H9 (cell line): Measurements from ENCODE around the gene MAST4. TPM values are rescaled to one million over a fixed set of nuclear protein-coding genes. Genes with fewer than 3 reads are reported as not detected.

Source experiments
- DNase-seq: peaks from one replicate; pipeline ENCODE4 v3.0.0-alpha.2; 2017
- H2AFZ ChIP-seq: one replicate; pipeline ENCODE4 v1.6.1; 2013; ENCODE audit warnings: mild to moderate bottlenecking, low read length, control low read depth, moderate library complexity
- H2AK5ac ChIP-seq: 2 replicates; pipeline ENCODE4 v1.6.1; 2013; ENCODE audit warnings: low read length, control low read depth, mixed read lengths; ENCODE audit not compliant: insufficient read length
- H2BK120ac ChIP-seq: one replicate; pipeline ENCODE4 v1.6.1; 2013; ENCODE audit warnings: low read depth, mild to moderate bottlenecking, low read length, control low read depth, inconsistent platforms; ENCODE audit not compliant: poor library complexity, severe bottlenecking
- H2BK12ac ChIP-seq: 2 replicates; pipeline ENCODE4 v1.6.1; 2013; ENCODE audit warnings: low read length, control low read depth, mixed read lengths, low read depth; ENCODE audit not compliant: insufficient read length
- H2BK15ac ChIP-seq: 2 replicates; pipeline ENCODE4 v1.6.1; 2013; ENCODE audit warnings: low read depth, low read length, control low read depth
- H2BK20ac ChIP-seq: one replicate; pipeline ENCODE4 v1.6.1; 2013; ENCODE audit warnings: low read depth, mild to moderate bottlenecking, low read length, control low read depth, inconsistent platforms; ENCODE audit not compliant: poor library complexity, severe bottlenecking
- H2BK5ac ChIP-seq: 2 replicates; pipeline ENCODE4 v1.6.1; 2013; ENCODE audit warnings: low read length, control low read depth, mixed read lengths; ENCODE audit not compliant: insufficient read length
- H3K14ac ChIP-seq: 2 replicates; pipeline ENCODE4 v1.6.1; 2013; ENCODE audit warnings: low read length, control low read depth; ENCODE audit not compliant: insufficient read depth
- H3K18ac ChIP-seq: 2 replicates; pipeline ENCODE4 v1.6.1; 2013; ENCODE audit warnings: low read depth, mild to moderate bottlenecking, mixed read lengths, low read length, control low read depth; ENCODE audit not compliant: insufficient read length
- H3K23ac ChIP-seq: 2 replicates; pipeline ENCODE4 v1.6.1; 2013; ENCODE audit warnings: low read length, control low read depth, mixed read lengths, low read depth; ENCODE audit not compliant: insufficient read length
- H3K23me2 ChIP-seq: 2 replicates; pipeline ENCODE4 v1.6.1; 2013; ENCODE audit warnings: low read depth, mild to moderate bottlenecking, mixed read lengths, low read length, control low read depth; ENCODE audit not compliant: insufficient read length, poor library complexity, severe bottlenecking
- H3K27ac ChIP-seq: 2 replicates; pipeline ENCODE4 v1.5.1; 2013; ENCODE audit warnings: low read length, control low read depth, mixed read lengths, low read depth; ENCODE audit not compliant: insufficient read length
- H3K27me3 ChIP-seq: 2 replicates; pipeline ENCODE4 v1.6.1; 2013; ENCODE audit warnings: low read length, control low read depth, inconsistent platforms; ENCODE audit not compliant: insufficient read depth
- H3K4ac ChIP-seq: 2 replicates; pipeline ENCODE4 v1.6.1; 2013; ENCODE audit warnings: low read depth, mild to moderate bottlenecking, control low read depth, inconsistent platforms, low read length, moderate library complexity
- H3K4me1 ChIP-seq: 2 replicates; pipeline ENCODE4 v1.6.1; 2013; ENCODE audit warnings: low read length, control low read depth, inconsistent platforms; ENCODE audit not compliant: insufficient read depth
- H3K4me2 ChIP-seq: 2 replicates; pipeline ENCODE4 v1.6.1; 2013; ENCODE audit warnings: low read length, control low read depth, mixed read lengths; ENCODE audit not compliant: insufficient read length, insufficient read depth
- H3K56ac ChIP-seq: 2 replicates; pipeline ENCODE4 v1.6.1; 2013; ENCODE audit warnings: low read depth, mild to moderate bottlenecking, mixed read lengths, low read length, control low read depth; ENCODE audit not compliant: insufficient read length
- H3K79me1 ChIP-seq: 2 replicates; pipeline ENCODE4 v1.6.1; 2013; ENCODE audit warnings: low read depth, mild to moderate bottlenecking, moderate library complexity, low read length, control low read depth, inconsistent platforms; ENCODE audit not compliant: insufficient read depth, poor library complexity, severe bottlenecking
- H3K79me2 ChIP-seq: 2 replicates; pipeline ENCODE4 v1.6.1; 2013; ENCODE audit warnings: low read length, control low read depth, inconsistent platforms; ENCODE audit not compliant: insufficient read depth
- H3K9ac ChIP-seq: 2 replicates; pipeline ENCODE4 v1.6.1; 2013; ENCODE audit warnings: low read length, control low read depth, mixed read lengths; ENCODE audit not compliant: insufficient read length; ENCODE audit errors: extremely low read depth
- H3K9me3 ChIP-seq: one replicate; pipeline ENCODE4 v1.6.1; 2013; ENCODE audit warnings: low read depth, low read length, inconsistent platforms; ENCODE audit not compliant: control insufficient read depth
- H3T11ph ChIP-seq: one replicate; pipeline ENCODE4 v1.6.1; 2013; ENCODE audit warnings: mild to moderate bottlenecking, low read length, control low read depth, inconsistent platforms
- H4K20me1 ChIP-seq: one replicate; pipeline ENCODE4 v1.6.1; 2013; ENCODE audit not compliant: control insufficient read depth, insufficient read length, insufficient read depth
- H4K5ac ChIP-seq: 2 replicates; pipeline ENCODE4 v1.6.1; 2013; ENCODE audit warnings: low read depth, mild to moderate bottlenecking, mixed read lengths, low read length, control low read depth; ENCODE audit not compliant: insufficient read length
- H4K8ac ChIP-seq: replicated peaks from 2 replicates; pipeline ENCODE4 v1.6.1; 2013; ENCODE audit warnings: low read length, control low read depth, mixed read lengths, low read depth; ENCODE audit not compliant: insufficient read length
- H4K91ac ChIP-seq: 2 replicates; pipeline ENCODE4 v1.6.1; 2013; ENCODE audit warnings: low read depth, mild to moderate bottlenecking, moderate library complexity, mixed read lengths, low read length, control low read depth; ENCODE audit not compliant: insufficient read length
- H3K27ac Mint-ChIP-seq, 3 experiments: 2 replicates in 2 of 3; 3 replicates in 1 of 3; pipeline ENCODE4 v1.8.0; 2020 to 2021; ENCODE audit warnings: mixed read lengths in 3 of 3, mild to moderate bottlenecking in 1 of 3, moderate library complexity in 1 of 3
- H3K27me3 Mint-ChIP-seq: 2 replicates; pipeline ENCODE4 v1.8.0; 2021; ENCODE audit warnings: low read depth, mild to moderate bottlenecking, moderate library complexity, mixed read lengths
- H3K36me3 Mint-ChIP-seq, 3 experiments: 2 replicates in 2 of 3; 3 replicates in 1 of 3; pipeline ENCODE4 v1.8.0; 2020 to 2021; ENCODE audit warnings: low read depth in 3 of 3, mixed read lengths in 3 of 3; ENCODE audit not compliant: insufficient read depth in 1 of 3
- H3K4me1 Mint-ChIP-seq, 2 experiments: 2 replicates each; pipeline ENCODE4 v1.8.0; 2020; ENCODE audit warnings: mixed read lengths in 2 of 2
- H3K4me3 Mint-ChIP-seq, 2 experiments: 2 replicates in 1 of 2; 3 replicates in 1 of 2; pipeline ENCODE4 v1.8.0; 2020 to 2021; ENCODE audit warnings: mild to moderate bottlenecking in 2 of 2, mixed read lengths in 2 of 2, moderate library complexity in 1 of 2
- H3K9me3 Mint-ChIP-seq, 2 experiments: 2 replicates in 1 of 2; 3 replicates in 1 of 2; pipeline ENCODE4 v1.8.0; 2020; ENCODE audit warnings: mild to moderate bottlenecking in 2 of 2, mixed read lengths in 2 of 2, moderate library complexity in 1 of 2
- CTCF ChIP-seq: fragments of 200-600 bp; sonication (generic); conservative IDR thresholded peaks from 3 replicates; pipeline ENCODE4 v1.8.0; 2021; ENCODE audit warnings: antibody characterized with exemption, mild to moderate bottlenecking
- WGBS: extraction: QIAGEN DNeasy Blood & Tissue Kit; methylation state at CpG from one replicate; pipeline ENCODE4 v1.1.7; 2013; ENCODE audit warnings: missing lambda C conversion rate, low lambda C conversion rate, mixed read lengths; ENCODE audit not compliant: insufficient read length; ENCODE audit errors: extremely low coverage; 5-methylcytosine and 5-hydroxymethylcytosine counted together
- total RNA-seq: library from RNA; stranded (reverse); gene quantifications from 2 replicates; pipeline ENCODE4 v1.2.1, GENCODE V29; 2021

The MAST4 gene
- total RNA-seq, 1 experiment from 2014 or later = 3.7 TPM

DNA sequence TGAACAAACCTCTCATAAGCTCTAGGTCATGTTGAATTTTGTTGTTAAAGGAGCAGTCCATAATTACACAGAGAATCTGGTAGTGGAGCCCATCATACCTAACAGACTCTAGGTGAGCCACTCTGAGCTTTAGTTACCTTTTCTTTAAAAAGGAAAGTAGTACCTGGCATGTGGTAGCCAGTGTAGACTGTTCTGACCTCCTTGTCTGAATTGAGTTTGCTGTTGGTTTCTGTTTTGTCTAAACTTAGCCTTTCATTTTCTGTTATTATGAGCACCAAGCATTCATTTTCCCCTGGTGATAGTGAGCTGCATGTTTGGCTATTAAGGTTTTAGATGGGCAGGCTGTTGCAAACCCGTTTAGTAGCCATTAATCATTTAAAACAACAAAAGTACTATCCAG, 112.2 kb downstream of the MAST4 start:
- H3K9ac ChIP-seq = no peak overlapping the region
- H2AK5ac ChIP-seq = no peak overlapping the region
- H4K91ac ChIP-seq = no peak overlapping the region
- H2BK5ac ChIP-seq = no peak overlapping the region
- Mint-ChIP-seq H3K4me3 (no peak overlapping the region), H3K27me3 (peaks cover 98% of the 10 kb centered on the region), H3K36me3 (0 out of 7 replicates have a peak, but pooled peaks cover 0 to 2% (median 0%) of the 10 kb centered on the region in 3 experiments), H3K27ac (no peak overlapping the region), H3K4me1 (peaks cover 7 to 10% of the 10 kb centered on the region in 2 experiments), H3K9me3 (peaks cover 5 to 12% of the 10 kb centered on the region in 2 experiments; a peak in 4 of 5 replicates)
- H3T11ph ChIP-seq = no peak overlapping the region
- H4K20me1 ChIP-seq = no peaks in the 10 kb centered on the region
- no peaks in the 10 kb centered on the region for H3K23me2 ChIP-seq
- H2BK20ac ChIP-seq = no peak overlapping the region
- peaks cover 26% of the 10 kb centered on the region for H3K27me3 ChIP-seq
- no peak overlapping the region for H4K5ac ChIP-seq
- H4K8ac ChIP-seq = no peak overlapping the region
- no peak overlapping the region for H3K4me2 ChIP-seq
- no peak overlapping the region for H2AFZ ChIP-seq
- H3K18ac ChIP-seq = no peak overlapping the region
- H2BK15ac ChIP-seq = no peak overlapping the region
- H3K56ac ChIP-seq = no peak overlapping the region
- no peaks in the 10 kb centered on the region for H3K4me1 ChIP-seq
- H3K14ac ChIP-seq = no peak overlapping the region
- H3K79me1 ChIP-seq = no peaks in the 10 kb centered on the region
- DNase-seq = no peak
- H2BK120ac ChIP-seq = no peak overlapping the region
- H3K4ac ChIP-seq = no peak overlapping the region
- H3K79me2 ChIP-seq = no peaks in the 10 kb centered on the region
- H2BK12ac ChIP-seq = no peak overlapping the region
- H3K9me3 ChIP-seq = no peaks in the 10 kb centered on the region
- no peak overlapping the region for H3K23ac ChIP-seq
- H3K27ac ChIP-seq = no peak overlapping the region
- TF ChIP-seq CTCF = no peak
- WGBS = no CpG with 5 or more reads among the region's 1 CpG
